Forelimb muscle (tissue), 1 donor: Measurements from ENCODE around the gene GNB1L. TPM values are rescaled to one million over a fixed set of nuclear protein-coding genes. Genes with fewer than 3 reads are reported as not detected.
"Not testable (repeated sequence)": the region's sequence is repeated elsewhere in the genome, so short reads cannot be mapped to it uniquely, and the experiment has no call there.

Experiments used
- DNase-seq: peaks from one replicate; pipeline ENCODE4 v3.0.0-alpha.2; 2013; ENCODE audit warnings: low read depth
- polyA plus RNA-seq: library from polyadenylated mRNA; unstranded; fragments of 120-200 nt; gene quantifications from one replicate; pipeline ENCODE4 v1.2.1, GENCODE V29; 2013; ENCODE audit not compliant: insufficient read length

GNB1L gene
- polyA plus RNA-seq, 1 donor: 3.9 TPM

DNA sequence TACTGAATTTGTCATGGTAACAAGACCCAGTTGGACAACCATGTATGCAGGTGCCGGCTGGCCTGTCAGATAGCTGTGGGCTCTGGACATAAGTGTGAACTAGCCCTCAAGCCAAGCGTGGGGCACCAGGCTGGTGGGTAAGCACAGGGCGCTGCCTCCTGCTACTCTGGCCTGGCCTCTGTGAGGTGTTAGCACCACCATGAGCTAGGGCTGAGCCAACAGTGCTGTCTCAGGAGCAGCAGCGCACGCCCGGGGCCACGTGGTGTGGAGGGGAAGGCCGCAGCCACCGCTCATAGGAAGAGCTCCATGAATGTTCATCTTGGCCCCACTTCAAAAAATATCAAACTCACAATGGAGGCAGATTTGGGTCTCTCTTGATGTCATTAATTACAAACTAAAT, 35.3 kb upstream of the GNB1L start:
- DNase-seq: no peak

DNA sequence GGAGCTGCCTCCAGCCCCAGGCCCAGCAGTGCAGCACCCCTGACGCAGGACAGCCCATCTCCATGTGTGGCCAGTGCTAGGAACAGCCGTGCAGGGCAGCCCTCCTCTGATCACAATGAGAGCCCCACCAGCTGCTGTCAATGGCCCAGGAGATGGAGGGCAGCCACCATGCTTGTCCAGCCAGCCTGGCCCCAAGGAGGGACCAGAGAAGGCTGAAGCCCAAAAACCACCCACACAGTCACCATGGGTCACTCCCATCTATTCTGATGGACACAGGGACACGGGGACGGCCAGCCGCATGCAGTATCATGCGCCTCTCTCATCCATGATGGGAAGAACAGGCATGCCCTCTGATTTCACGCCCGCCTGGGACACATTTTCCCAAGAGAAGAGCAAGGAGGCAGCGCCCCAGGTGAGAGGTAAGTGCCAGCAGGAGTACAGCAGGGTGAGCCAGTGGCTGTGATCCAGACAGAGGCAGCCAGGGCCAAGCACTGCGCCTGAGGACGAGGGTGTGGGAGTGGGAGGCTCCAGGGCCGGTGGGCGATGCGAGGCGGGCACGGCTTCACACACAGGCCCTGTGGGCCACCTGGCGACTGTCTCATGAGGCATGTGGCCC, 33.6 kb upstream of the GNB1L start:
- no peak for DNase-seq

DNA sequence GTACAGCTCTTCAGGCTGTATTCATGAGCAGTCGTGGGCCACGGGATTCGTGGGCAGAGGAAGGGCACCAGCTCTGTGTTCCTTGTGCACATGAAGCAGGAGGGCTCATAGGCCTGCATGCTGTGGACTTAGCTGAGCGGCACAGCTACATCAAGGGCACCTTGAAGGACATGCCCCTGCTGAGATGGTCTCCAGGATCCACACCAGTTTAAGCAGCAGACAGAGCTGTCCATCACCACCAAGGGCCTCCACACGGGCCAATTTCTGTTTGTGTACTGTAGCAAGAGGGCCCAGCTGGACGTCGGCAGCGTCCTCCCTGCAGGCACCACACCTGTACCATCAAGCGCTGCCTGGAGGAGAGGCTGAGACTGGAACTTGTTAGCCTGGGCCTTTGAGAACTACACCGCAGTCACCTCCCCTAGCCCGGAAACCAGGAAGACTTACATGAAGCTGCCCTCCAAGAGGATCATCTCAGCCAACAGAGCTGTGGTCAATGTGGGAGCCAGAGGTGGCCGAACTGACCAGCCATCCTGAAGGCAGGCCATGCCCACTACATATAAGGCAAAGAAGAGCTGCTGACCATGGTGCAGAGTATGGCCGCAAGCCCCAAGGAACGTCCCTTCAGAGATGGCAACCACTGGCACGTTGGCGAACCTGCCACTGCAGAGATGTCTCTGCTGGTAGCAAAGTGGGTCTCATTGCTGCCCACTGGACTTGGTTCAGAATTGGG, 32.7 kb upstream of the GNB1L start:
- no peak for DNase-seq

DNA sequence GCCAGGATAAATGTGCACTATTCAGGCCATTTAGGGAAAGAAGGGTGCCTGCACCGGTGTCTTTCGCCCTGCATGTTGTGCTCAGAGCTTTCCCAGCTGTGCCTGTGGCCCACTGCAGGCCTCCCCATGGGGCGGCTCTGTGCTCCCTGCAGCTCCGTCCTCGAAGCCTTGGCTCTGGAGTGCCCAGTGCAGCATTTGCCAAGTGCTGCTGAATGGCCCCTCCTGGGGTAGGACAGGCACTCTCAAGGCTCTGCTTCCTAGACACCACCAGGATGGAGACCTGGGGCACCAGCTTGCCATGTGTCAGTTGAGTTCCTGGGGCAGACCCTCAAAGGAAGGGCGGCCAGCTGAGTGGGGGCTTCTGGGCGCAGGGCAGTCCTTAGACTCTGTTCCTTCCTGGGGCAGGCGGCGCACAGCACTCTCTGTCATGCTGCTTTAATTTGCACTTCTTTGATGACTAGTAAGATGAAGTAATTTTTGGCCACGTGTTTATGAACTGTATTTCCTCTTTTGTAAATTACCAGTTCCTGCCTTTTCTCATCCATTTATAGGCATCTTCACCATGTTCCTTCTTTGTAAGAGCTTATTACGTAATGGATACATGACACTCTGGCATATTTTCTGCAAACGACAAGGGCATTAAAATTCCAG, 32.1 kb upstream of the GNB1L start:
- DNase-seq: no peak

DNA sequence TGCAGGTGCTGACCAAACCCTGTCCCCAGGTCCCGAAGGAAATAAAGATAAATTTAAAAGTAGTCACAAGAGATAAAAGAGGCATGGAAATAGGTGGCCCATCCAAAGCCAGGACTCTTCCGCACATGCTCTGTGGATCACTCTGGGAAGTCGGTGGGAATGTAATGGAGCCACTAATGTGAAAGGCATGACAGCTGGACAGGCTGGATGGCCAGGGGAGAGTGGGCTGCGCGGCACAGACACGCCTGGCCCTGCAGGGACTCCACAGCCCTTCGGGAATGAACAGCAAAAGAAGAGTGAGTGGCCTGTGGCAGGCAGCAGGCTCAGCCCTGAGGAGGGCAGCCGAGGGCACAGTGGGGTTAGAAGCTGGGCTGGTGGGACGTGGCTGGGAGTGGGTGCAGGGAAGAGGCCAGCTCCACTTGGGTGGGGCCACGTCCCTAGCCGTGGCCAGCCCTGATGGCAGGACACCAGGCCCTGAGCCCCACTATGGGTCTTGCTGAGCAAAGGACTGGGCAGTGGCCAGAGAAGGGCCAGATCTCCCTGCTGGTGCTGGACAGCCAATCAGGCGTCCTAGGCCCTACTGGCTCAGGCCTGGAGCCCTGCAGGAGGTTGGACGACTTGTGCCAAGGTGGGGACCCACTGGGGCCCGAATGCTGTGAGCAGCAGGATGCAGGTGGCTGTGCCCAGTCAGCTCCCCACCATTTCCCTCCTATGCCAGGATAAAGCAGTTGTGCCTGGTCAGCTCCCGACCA, 31.3 kb upstream of the GNB1L start:
- DNase-seq: no peak

DNA sequence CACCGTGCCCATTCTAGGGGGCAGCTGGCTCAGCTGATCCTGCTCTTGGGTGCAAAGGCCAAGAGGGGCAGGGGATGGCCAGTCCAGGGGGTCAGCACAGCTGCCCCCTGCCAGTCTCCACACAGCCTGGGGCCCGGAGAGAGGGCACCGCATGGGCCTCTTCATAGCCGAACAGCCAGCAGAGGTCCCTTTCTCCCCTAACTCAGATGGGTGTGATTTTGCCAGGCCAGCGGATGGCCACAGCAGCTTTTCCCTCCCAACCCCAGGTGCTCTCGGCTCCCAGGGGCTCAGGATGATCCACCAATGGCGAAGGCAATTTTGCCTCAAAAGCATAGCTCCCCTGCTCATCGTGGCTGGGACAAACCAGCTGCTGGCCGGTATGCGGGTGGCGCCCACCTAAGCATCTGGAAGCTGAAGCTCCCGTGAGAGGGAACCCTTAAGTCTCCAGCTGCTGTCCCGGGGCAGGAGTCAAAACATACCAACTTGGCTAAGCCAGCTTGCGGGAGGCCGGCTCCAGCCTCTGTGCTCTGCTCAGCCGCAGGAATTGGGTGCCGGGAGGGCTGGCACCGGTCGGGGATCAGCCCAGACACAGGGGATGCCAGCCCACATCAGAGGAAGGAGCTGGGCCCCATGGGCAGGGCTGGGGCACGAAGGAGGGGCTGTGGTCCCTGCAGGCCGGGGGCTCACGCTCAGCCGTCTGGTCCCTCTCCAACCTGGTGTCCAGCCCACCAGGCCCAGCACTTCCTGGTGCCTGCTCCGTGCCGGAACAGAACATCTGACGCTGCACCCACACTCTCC, 30.5 kb upstream of the GNB1L start:
- DNase-seq: no peak

DNA sequence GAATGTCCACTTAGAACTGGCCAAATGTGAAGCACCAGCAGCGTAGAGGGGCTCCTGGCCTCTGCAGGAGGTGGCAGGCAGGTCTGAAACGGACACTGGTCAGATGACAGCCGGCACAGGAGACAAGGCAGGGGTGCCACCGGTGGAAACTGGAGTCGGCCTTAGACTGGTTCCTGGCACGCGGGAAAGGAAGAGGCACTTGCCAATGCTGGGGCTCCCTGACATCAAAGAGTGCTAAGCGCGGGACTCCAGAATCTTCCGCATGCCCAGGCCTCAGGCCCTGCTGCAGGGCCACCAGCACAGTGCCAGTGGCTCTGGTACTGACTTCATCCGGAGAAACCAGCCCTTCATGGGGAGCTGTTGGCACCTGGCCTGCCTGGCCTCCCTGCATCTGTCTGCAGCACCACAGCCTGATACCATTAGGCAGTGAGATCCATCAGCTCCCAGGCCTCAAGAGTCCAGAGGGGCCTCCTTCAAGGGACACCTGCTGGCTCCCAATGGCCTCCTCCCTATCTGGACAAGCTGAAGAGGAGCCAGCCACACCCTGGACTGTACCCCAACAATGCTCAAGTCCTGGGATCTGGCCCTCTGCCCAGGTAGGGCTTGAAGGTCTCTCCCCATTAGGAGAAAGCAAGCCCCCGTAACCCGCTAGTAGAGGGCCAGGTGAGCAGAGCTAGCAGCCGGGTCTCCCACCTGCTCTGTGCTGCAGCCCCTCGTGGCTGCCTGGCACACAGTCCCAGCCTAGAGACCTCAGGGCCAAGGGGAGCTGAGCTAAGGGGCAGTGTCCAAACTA, 29.7 kb upstream of the GNB1L start:
- no peak for DNase-seq

DNA sequence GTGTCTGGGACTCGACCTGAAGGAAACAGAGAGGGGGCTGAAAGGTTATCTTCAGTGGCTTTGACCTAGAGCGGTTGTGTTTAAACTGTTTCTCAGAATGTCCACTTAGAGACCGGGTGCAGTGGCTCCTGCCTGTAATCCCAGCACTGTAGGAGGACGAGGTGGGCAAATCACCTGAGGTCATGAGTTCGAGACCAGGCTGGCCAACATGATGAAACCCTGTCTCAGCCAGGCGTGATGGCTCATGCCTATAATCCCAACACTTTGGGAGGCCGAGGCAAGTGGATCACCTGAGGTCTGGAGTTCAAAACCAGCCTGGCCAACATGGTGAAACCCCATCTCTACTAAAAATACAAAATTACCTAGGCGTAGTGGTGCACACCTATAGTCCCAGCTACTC, 28.8 kb upstream of the GNB1L start:
- DNase-seq: not testable (repeated sequence)

DNA sequence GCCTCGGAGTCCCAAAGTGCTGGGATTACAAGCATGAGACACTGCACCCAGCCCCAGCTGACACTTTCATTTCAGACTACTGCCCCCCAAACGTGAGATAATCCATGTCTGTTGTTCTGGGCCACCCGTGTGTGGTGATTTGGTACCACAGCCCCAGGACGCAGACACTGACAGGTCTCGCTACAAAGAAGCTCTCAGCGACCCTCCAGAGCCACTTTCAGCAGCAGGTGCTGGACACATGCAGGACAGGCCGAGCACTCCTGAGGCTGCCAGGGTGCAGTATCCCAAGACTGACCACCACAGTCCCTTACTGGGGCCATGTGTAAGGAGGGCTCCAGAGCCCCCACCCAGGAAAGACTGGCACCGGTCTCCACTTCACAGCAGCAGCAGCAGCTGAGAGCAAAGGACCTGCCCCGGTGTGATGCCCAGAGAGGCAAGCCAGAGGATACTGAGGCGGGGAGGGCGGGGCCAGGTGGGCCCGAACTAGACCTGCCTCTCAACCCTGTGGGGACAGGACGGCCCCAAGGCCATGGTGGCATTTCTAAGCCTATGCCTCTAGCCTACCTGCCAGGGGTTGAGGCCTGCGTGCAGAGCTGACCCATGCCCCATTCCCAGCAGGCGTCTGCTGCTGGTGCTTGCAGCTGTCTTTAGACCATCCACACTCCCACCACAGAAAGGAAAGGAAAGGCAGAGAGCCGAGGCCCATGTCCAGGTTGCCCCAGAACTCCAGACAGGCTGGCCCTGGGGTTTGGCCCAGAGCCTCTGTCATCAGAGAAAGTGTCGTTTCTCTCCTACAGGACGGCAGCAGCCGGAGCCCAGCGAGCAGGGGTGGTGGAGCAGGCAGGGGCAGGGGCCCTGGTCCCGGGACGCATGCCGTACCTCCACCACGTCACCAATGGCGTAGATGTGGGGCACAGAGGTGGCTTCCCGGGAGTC, 28.0 kb upstream of the GNB1L start:
- no peak for DNase-seq

DNA sequence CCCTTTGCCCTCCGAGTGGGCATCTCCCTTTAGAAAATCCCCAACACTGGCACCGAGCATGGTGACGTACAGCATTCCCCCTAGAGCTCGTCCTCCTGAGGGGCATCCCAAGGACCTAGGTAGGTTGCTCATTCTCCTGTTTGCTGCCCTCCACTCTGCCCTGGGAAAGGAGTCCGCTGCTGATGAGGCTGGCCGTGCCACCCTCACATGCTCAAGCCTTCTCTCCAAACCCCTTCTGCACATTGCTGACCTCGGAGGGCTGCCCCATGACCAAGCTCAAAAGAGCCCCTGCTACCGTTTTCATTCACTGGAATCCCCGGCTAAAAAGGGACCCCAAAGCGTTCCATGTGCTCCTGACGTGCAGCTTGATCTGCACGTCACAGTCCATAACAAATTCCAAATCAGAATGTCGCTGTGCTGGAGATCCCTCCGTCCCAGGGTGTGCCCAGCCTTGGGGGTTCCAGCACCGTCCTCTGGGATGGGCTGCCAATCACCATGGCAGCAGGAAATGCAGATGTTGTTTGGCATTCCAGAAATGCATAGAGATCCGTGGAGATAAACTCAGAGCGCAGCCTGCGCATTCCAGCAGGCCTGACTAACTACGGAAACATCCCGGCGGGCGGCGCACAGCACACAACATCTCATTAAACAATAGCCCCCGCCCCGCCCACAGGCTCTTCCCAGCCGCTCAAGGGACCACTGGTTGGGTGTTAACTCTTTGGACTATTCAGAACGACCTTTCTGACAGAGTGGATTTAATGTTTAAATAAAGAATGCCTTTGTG, 26.3 kb upstream of the GNB1L start:
- DNase-seq: no peak

DNA sequence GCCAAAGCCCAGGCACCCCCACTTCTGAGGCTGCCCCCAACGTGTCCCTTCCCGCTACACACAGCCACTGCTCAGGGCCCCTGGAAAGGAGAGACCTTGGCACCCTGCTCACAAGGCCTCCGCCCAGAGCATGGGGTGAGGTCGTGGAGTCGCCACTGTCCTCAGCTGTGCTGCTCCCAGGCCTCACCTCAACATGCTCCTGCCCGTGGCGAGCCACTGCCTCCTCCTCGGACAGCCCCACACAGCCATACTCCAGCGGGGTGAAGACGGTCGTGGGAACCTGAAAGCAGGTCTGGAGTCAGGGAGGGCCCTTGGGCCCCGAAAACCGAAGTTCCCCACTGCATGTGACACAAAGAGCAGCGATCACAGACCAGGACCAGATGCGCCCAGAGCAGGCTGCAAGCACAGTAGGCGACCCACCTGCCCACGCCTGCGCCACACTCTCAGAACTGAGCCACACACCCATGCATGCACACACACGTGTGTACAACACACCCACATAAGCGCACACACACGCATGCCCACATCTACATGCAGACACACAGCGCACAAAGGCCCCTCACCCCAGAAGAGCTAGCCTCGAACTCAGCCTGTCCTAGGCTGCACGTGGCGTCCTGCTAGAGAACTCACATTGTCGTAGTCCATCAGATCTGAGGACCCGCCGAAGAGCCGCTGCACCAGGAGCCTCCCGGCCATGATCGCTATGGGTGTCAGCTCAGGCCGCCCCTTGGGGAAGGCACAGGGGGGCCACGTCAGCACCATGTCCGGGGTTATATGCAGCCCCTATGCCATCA, 25.5 kb upstream of the GNB1L start:
- no peak for DNase-seq

DNA sequence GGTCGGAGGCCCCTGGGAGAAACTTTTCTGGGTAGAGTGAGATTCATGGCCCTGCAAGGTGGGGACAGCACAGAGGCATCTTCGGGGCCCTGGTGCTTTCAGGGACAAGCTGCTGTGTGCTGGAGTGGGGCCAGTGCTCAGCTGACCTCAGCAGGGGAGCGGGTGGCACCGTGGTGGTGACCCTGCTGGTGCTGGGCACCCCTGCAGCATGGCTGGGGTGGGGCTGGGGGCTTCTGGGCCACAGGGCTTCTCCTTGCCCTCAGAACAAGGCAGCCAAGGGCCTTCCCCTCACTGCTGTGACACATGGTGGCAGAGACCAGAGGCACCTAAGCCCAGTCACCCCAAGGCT, 24.9 kb upstream of the GNB1L start:
- DNase-seq: no peak

DNA sequence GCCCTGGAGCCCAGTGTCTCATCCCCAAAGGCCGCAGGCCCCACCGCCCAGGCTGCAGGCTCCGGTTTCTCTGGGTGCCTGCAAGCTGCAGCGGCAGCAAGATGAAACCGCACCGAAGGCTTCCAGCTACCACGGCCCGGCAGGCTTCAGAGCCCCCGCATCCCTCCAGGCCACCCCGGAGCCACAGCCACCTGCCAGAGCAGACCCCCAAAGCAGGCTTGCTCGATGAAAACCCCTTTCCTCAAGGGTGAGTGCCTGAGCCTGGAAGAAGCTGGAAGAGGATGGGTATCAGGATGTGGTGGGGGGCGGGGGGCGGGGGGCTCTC, 24.5 kb upstream of the GNB1L start:
- DNase-seq: no peak

DNA sequence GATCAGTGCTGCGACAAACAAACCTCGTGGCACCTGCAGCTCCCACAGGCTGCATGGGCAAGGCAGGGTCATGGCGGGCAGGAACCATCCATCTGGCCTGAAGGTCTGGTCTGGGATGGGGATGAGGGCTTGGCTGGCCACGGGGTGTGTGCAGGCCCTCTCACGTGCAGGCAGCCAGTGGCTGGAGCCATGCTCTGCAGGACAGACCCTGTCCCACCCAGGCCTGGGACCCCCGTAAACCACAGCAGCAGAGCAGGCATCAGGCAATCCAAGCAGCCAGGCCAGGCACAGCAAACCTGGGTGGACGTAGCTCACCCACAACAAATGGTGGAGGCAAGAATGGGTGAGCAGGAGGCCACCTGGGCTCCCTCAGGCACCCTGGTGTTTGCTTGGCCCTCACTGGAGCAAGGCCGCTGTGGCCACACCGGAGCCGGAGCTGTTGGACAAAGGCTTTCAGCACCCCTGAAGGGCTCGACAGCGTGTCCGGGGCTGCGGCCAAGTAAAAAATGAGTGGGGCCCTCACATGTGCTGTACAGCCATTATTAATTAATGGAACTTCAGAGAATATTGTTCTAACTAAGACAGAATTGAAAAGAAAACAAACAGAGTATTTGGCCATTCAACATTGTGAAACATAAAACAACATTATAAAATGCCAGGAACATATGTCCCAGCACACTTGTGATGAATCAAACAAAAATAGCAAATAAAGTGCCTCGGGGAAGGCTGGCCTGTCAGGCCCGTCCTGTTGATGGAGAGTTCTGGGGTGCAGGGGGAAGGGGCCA, 24.0 kb upstream of the GNB1L start:
- DNase-seq: no peak

DNA sequence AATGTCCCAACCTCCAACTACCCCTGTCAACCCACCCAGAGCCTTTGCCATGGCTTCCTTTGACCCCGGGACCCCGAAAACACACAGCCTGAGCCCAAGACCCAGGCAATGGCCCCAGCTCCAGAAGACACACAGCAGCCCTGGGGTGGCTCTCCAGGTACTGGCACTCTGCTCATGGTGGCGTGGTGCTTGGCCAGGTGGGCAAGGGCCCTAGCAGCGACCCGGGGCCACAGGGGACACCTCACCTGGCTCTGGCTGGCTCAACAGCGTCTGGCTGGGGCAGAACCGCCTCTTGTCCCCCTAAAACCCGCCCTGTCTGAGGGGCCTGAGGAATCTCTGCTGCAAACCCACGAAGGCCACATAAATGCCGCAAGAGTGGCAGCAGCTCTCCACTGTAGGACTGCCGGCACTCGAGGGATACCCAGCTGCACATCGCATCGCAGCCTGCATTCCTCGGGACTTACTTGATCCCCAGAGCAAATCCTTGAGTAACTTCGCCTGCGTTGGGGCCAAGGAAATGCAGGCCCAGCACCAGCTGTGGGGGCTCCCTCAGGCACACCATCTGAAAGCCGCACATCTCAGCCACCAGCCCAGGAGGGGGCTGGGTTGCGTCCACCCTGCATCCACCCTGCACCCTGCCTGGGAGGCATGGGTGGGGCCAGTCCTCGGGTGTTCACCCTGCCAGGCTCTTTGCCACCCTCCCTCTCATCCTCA, 23.1 kb upstream of the GNB1L start:
- DNase-seq: no peak

DNA sequence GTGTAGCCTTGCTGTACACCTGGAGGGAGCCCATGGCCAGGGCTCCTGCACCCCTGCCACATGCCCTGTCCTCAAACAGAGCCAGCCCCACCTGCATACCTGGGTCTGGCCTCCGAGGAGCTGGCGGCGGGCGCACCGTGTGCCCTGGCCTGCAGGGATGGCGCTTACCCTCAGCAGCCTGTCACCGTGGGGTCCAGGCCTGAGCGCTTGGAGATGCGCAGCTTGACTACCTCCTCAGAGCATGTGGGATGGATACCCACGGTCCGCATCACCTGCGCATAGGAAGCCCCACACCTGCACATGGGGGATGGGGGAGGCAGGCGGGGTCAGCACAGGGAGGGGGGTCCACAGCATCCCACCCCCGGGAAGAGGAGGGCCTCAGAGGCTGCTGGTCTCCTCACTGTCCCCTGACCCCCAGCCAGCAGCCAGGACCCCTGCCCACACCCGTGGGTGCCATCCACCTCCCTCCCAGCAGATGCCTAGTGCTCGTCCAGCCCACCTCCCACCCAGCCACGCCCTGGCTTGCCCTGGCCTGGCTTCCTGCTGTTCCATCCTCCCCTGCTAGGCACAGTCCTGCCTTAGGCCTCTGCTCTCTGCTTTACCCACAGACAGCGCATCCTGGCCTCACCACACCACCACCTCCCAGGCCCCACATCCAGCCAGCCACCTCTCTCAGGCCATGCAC, 22.4 kb upstream of the GNB1L start:
- DNase-seq: no peak
